Stimulated activated CD8-positive, alpha-beta memory T cell treated with anti-CD3 and anti-CD28 coated beads, Interleukin-12 subunit alpha, Interleukin-12 subunit beta, amount 100 ng/mL, for 24 hours (primary cell): ENCODE results near the gene HSD17B2.
"Not testable (repeated sequence)": the region's sequence is repeated elsewhere in the genome, so short reads cannot be mapped to it uniquely, and the experiment has no call there.

Source experiments
- DNase-seq: peaks from one replicate; pipeline ENCODE4 v3.0.0-alpha.2; 2020; ENCODE audit errors: extremely low read depth

Gene HSD17B2

DNA sequence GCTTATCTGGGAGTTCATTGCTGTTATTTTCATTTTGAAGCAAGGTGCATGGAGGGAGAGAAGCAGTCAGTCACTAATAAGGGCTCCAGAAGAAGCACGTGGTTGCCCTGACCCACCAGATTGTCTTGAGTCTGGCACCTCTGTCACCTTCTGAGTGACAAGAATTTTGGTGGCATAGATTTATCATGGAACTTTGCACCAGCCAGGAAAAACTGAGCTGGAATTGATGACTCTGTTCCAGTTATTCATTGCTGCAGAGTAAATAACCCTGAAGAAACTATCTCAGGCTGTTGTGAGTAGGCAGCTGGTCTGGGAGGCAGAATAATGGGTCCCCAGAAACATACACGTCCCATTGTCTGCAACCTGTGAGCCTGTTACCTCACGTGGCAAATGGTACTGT, 44.8 kb downstream of the HSD17B2 start:
- no peak for DNase-seq

DNA sequence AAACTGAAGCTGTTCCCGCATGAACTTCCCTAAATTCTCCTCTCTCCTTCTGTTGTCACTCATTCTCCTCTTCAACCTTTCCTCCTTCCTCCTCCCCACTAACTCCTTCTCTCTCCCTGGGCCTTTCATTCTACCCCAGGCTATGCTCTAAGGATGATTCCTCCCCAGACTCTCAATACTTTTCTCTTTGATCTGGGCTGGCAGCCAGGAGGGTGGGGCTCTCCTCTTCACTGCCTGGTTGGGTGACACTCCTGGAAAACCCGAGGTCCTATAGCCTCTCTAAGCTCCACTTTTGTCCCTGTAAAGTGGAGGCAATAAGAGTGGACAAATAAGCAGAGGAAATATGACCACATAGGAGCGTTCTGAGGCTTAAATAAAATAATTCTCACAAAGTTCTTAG, 46.2 kb downstream of the HSD17B2 start:
- DNase-seq: no peak

DNA sequence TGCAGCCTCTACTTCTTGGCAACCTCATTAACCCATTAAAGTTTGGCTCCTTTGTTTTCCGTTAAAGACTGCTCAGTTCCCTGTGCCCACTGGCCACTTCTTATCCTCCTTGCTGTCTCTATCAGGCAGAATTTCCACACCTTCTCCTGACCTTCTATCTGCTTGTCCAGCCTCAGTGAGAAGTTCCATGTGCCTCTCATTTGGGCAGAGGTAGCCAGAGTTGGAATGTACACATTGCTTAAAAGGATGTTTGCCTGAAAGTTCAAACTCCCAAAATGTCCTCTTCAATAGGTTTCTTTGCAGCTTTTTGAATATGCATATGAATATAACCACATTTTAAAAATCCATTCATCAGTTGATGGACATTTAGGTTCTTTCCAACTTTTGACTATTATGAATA, 47.0 kb downstream of the HSD17B2 start:
- DNase-seq: no peak

DNA sequence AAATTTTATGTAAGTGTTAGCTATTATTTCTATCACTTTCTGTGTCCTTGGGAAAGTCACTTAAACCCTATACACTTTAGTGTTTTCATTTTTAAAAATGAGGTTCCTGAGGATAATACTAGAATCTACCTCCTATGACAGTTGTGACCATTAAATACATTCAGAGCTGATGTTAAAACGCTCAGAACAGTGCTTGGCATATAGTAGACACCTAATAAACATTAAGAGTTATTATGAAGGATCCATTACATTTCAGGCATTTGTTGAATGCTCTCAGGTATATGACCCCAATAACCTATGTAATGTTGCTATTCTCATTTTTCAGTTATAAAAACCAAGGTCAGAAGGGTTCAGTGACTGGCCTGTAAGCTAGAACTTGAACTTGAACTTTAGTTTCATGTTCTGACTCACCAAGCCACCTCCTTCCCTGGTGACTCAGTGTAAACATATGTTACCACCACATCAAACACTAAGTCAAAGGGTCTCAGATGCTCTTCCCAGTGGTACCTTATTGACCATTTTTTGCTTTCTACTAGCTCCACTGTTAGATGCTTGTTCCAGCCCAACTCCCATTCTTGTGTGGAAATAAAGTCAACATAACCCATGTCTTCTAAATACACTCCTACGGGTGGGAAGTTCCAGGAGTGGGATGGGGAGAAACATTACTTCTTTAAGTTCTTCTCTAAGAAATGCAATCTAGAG, 47.6 kb downstream of the HSD17B2 start:
- DNase-seq: no peak

DNA sequence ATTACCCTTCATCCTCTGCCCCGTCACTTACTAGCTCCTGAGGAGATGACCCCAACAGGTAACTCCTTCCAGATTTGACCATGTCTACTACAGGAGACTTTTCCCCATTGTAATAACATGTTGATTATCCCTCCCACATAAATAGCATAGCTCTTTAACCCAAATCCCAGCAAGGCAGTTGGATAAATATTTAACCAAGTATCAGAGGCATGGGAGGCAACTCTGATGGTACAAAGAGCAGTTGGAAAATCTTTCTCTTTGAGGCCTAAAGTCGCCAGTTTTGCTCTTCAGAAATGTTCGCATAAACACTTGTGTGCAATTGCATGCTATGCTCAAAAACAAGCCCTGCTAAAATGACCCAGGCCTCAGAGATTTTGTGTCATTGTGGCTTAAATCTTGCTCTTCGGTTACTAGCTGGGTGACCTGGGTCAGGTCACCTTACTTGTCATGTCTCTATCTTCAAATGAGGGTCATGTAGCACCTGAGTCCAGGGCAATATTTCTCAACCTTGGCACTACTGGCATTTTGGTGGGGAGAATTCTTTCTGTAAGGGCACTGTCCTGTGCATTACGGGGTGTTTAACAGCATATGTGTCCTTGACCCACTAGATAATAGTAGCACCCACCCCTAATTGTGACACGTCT, 48.8 kb downstream of the HSD17B2 start:
- no peak for DNase-seq

DNA sequence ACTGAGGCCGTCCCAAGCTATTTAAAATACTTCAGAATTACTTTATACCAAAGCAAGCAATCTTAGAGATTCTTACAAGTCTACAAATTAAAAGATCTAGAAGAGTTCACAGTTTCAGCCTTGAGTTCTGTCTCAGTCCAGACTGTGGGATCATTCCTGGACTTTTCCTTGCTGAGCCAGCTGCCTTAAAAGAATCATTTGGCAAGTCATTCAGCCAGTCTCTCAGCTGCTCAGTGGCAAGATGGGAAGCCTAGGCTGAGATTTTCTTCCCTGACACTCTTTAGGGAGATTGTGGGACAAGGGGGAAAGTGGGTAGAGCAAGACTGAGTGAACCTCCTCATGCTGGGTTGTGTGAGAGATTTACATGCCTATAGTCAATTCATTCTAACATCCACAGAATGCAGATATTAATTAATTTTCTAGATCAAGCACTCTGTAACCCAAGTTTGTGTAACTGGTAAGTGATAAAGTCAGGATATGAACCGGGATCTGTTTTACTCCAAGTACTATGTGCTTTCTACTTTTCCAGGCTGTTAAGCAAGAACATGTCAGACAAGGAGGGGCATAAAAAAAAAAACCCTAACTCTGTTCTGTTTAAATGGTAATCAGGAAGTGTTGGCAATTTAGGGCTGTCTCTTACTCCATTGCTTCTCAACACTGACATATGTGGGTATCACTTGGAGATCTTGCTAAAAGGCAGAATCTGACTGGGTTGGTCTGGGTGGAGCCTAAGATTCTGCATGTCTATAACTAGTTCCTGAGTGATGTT, 50.1 kb downstream of the HSD17B2 start:
- no peak for DNase-seq

DNA sequence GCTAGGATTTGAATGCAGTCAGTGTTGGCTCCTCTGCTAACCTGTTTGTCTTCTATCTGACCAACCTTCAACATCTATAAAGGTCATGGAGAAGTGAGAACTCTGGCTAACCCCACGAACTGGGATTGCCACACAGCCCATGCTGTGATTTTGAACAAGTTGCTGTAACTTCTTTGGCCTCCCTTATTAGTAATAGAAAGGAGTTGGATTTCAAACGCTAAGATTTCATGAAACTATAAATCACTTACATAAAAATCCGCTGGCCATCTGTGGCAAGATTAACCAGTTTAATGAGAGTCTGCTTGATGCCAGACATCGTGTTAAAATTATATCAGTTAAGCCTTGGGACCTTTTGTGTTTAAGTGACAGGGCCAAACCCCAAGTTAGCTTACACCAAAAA, 53.4 kb downstream of the HSD17B2 start:
- DNase-seq: no peak

DNA sequence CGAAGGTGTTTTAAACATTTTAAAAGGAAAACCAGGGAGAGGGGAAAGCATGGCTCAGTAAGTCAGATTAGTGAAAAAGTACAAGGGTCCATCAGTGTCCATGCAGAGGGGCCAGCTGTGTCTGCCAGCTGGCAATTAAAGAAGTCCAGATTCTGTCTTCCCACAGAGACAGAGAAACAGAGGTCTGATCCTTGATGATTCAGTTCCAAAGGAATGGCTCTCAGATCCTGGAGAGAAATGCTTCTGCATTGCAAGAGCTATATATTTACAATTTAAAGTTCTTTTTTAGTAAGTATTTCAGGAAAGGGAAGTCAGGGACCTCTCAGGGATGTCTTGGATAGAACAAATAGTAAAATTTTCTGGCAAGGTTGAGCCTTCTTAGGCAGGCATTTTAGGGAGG, 56.2 kb downstream of the HSD17B2 start:
- DNase-seq: no peak

DNA sequence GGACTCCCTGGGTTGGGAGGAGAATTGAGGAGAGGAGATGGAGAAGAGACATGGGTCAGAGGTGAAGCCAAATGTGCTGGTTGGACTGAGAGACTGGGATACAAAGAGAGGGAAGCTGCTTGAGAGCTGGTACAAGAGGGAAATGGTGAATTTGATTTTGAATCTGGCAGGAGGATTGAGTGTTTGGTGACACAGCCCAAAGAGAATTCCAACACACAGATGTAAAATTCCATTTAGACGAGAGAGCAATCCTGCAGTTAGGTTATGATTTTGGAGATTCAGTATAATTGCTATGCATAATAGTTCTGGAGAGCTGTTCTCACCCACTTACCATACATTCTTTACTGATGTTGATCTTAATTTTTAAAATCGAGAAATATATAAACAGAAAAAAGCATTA, 57.7 kb downstream of the HSD17B2 start:
- DNase-seq: no peak

DNA sequence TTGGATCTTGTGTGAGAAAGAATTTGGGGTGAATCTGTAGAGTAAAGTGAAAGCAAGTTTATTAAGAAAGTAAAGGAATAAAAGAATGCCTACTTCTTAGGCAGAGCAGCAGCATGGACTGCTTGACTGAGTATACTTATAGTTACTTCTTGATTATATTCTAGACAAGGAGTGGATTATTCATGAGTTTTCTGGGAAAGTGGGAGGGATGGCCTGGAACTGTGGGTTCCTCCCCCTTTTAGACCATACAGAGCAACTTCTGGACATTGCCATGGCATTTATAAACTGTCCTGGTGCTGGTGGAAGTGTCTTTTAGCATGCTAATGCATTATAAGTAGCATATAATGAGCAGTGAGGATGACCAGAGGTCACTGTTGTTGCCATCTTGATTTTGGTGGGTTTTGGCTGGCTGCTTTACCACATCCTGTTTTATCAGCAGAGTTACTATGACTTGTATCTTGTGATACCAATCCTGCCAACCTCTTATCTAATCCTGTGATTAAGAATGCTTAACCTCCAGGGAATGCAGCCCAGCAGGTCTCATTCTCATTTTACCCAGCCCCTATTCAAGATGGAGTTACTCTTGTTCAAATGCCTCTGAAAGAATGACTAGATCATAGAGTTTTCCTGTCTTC, 58.7 kb downstream of the HSD17B2 start:
- DNase-seq: no peak

DNA sequence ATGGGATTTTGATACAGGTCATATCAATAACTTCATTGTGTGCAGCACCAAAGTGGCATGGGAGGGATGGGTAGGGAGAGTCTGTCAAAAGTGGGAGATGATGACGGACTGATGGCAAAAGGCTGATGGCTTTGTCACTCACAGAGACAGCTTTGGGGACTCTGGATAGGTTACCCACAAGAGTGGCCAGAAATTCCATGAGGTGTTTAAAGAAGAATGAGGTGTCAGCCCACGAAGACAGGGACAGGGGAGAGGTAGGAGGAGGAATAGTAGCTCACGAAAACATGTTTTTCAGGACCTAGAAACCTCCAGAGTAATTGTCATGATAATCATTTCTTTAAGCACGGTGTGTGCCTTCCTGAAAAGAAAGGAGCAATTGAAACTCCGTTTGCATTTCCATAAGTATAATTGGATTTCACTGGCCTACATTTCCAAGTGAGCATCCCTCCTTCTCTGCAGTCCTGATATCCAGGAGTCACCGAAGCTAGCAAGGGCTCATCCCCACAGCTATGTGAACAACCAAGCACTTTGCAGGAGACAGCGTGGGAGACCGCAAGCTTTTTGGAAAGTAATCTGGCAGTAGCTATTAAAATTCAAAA, 60.0 kb downstream of the HSD17B2 start:
- DNase-seq: no peak

DNA sequence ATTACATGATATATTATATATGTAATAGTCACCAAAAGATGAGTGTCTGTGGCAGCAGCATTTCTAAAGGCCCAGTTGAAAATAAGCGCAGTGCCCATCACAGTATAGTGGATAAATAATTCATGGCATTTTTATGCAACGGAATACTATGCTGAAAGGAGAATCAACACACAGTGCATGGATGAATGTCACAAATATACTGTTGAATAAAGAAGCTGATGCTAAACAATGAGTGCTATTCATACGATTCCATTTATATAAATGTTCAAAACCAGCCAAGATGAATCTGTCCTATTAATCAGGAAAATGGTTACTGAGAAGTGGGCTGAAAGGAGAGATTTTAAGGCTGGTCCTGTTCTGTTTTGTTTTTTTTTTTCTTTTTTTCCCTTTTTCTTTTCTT, 61.6 kb downstream of the HSD17B2 start:
- DNase-seq: no peak

DNA sequence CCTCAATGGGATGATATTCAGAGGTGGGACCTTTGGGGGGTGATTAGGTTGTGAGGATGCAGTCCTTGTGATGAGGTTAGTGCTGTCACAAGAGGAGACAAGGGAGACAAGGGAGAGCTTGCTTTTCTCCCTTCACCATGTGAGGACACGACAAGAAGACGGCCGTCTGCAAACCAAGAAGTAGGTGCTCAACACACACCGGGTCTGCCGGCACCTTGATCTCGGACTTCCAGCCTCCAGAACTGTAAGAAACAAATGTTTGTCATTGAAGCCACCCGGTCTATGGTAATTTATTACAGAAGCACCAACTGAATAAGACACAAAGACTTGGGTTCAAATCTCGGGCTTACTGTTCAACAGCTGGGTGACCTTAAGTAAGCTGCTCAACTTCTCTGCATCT, 70.1 kb downstream of the HSD17B2 start:
- no peak for DNase-seq

DNA sequence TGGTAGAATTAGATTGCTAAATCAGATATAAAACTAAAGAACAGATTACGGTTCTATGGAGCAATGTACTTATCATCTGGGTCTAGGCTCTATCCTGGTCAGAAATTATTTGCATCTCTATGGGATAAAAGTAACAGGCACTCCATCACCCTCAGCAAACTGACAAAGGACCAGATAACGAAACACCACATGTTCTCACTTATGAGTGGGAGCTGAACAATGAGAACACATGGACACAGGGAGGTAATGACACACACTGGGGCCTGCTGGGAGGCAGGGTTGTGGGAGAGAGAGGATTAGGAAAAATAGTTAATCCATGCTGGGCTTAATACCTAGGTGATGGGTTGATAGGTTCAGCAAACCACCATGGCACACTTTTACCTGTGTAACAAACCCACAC, 73.0 kb downstream of the HSD17B2 start:
- no peak for DNase-seq

DNA sequence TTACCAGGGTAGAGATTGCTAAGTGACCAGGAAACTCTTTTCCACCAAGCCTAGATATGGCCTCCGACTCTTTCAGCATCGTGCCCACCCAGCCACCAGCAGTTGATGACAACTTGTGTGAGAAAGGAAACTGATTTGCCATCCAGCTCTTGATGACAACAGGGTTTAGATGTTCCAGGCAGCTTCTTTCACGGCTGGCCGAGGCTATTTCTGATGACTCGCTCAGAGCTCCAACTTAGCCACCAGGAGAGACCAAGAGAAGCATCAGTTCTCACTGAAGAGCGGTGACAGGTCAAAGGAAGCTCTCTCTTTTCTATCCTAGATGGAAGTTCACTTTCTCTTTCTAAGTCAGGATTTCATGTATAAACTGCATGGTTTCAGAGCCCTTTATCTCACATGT, 73.7 kb downstream of the HSD17B2 start:
- no peak for DNase-seq

DNA sequence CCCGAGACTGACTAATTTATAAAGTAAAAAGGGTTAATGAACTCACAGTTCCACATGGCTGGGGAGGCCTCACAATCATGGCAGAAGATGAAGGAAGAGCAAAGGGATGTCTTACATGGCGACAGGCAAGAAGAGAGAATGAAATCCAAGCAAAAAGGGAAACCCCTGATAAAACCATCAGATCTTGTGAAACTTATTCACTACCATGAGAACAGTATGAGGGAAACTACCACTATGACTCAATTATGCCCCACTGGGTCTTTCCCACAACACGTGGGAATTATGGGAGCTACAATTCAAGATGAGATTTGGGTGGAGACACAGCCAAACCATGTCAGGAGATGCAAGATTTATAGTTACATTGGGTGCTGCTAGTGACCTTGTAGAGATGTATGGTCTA, 74.2 kb downstream of the HSD17B2 start:
- not testable (repeated sequence) for DNase-seq

DNA sequence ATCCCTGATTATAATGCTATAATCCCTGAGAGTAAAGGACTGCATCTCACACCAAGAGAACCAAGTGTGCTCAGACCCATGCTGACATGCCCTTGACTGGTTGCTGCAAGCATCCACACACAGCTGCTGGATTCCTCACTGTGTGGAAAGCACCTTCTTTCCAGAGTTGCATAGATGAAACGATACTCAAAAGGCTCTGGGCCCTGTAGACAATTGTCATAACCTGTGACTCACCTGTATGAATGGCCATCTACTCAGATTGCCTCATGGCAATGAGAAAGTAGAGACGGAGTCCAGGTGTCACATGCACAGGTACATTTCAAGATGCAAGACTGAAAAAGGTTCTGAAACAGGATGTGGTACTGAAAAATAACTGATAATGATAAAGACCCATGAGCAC, 76.9 kb downstream of the HSD17B2 start:
- DNase-seq: no peak

DNA sequence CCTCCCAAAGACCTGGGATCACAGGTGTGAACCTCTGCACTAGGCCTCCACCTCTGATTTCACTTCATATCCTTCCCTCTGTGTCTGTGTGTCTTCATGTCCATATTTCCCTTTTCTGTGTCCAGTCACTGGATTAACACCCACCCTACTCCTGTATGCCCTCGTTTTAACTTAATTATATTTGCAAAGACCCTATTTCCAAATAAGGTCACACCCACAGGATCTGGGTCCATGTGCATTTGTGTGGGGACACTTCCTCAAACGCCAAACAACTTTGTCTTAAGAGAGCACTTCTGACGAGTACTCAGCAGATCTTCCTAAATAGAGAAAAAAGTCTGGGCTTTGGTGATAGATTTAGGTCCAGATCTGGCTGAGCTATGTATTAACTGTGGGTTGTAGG, 78.7 kb downstream of the HSD17B2 start:
- no peak for DNase-seq

DNA sequence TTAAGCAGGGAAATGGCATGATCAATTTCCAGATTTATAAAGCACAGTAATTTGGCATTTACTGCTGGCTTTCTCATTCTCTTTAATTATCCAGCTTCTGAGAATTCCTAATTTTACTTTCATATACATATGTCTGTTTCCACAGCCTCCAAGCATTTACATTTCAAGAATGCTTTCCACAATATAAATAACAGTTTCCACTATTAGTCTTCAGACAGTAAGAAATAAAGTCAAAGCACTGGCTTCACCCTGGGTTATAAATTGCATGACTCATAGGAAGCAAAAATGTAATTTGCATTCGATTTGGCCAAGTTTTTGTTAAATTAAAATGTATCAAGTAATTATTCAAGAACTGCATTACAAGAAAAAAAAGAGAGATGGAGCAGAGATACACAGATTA, 81.5 kb downstream of the HSD17B2 start:
- no peak for DNase-seq

DNA sequence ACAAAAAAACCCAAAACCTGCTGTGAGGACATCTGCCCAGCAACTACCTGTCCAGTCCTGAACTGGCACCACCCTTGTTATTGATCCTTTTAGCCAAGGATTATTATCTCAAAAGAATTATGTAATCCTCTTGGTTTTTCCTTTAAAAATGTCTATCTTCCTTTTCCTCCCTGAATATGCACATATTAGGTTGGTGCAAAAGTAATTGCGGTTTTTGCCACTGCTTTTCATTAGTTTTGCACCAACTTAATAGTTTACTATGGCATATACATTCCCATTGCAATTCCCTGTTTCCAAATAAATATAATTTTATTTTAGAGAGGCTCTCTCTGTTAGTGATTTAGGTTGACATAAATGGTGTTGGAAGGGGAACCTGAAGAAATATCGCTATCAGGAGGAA, 83.7 kb downstream of the HSD17B2 start:
- DNase-seq: no peak

DNA sequence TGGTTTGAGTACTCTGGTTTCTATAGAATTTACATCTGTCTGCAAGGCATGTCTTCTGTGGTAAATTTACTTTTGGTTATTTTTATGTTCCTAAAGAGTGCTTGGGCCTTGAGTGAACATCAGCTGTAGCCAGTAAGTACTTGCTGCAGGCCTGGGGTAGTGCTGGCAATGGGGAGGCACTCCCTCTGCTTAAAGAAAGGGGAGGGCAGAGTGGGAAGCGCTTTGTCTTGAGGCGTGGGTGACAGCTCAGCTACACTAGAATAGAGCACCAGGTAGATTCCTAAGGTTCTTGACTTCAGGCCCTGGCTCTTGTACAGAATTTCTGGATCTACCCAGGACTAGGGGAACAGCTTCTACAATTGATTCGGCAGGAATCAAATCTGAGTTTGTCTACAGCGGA, 84.4 kb downstream of the HSD17B2 start:
- no peak for DNase-seq

DNA sequence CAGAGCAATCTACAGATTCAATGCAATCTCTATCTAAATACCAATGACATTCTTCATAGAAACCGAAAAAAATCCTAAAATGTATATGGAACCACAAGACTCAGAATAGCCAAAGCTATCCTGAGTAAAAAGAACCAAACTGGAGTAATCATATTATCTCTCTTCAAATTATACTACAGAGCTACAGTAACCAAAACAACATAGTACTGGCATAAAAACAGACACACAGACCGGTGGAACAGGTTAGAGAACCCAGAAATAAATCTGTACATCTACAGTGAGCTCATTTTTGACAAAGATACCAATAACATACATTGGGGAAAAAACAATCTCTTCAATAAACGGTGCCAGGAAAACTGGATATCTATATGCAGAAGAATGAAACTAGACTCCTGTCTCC, 89.6 kb downstream of the HSD17B2 start:
- DNase-seq: no peak
